GM19239 (cell line): ENCODE measurements around the gene BACH2.
"Not testable (repeated sequence)": the region's sequence is repeated elsewhere in the genome, so short reads cannot be mapped to it uniquely, and the experiment has no call there.

Experiments used
- DNase-seq: peaks from one replicate; pipeline ENCODE4 v3.0.0; 2011; ENCODE audit warnings: low spot score; ENCODE audit not compliant: insufficient read length
- FAIRE-seq: peaks from 2 replicates; lab custom pipeline; 2011; peaks lifted over from hg19 to GRCh38; lab: Jason Lieb, UNC

BACH2 gene

DNA sequence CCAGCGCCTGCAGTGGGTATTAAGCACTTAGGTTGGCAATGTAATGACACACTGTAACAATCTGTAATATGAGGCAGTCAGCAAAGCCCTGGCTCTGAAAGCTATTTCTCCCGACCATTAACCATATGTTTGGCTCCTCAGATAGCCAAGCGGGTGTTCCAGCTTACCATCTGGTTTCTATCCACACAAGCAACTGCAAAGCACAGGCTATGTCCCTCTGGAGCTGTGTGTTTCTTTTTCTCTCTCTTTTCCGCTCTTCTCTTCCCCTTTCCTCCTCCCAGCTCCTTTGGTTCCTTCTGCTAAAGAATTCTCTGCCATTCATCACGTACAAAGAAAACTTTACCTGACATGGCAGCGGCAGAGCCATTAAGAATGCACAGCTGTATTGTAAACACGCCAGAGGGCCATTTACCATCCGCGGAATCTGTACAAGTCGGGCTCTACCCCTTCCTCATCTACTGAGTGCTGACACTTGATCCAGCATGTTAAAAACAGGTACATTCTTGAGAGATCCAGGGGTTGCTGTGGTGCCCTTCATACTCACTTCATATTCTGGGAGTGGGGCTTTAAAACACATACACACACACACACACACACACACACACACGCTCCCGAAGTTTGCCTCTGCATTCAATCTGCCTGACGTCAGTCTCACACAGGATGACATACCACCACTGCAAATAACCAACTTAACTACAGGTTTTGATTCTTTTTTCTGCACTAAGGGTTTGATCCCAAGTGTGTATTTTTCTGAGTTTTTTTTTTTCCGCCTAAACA, 77.2 kb downstream of the BACH2 start:
- FAIRE-seq (no peak), DNase-seq (no peak)

DNA sequence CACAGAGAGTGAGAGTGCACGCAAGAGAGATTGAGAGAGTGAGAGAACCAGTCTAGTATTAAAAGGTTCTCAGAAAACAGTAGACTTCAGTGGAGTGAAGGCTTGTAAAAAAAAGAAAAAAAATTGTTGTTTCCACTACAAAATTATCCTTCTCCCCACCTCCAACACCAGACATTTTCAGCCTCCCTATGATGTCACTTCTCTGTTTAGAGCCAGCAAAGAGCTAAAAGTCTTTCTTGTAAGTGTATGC, 77.8 kb downstream of the BACH2 start:
- DNase-seq (no peak), FAIRE-seq (no peak)

DNA sequence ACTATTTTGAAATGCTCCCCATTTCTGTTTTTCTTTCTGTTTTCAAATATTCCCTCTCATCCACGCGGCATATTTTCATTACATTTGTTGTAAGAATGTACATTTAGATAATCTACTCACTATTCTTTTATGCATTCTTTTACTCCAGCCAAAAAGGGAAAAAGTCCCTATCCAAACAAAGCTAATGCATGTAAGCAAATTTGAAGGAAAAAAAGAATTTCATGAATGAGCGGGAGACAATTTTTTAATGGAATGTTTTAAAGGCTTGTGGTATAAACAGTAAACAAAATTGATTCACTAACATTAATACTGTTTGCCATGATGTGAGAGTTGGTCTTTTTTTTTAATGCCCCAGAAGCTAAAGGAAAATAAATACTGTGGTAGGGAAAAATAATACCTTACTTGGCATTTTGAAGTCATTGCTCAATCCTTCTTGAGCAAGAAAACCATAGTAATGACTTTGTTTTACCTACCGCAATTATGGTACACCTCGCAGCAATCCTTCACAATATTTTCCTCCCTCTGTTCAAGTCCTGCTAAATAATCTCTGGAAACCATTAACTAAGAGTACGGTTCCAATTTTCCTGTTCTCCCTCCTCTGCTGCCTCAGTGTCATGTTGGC, 79.0 kb downstream of the BACH2 start:
- DNase-seq (no peak), FAIRE-seq (no peak)

DNA sequence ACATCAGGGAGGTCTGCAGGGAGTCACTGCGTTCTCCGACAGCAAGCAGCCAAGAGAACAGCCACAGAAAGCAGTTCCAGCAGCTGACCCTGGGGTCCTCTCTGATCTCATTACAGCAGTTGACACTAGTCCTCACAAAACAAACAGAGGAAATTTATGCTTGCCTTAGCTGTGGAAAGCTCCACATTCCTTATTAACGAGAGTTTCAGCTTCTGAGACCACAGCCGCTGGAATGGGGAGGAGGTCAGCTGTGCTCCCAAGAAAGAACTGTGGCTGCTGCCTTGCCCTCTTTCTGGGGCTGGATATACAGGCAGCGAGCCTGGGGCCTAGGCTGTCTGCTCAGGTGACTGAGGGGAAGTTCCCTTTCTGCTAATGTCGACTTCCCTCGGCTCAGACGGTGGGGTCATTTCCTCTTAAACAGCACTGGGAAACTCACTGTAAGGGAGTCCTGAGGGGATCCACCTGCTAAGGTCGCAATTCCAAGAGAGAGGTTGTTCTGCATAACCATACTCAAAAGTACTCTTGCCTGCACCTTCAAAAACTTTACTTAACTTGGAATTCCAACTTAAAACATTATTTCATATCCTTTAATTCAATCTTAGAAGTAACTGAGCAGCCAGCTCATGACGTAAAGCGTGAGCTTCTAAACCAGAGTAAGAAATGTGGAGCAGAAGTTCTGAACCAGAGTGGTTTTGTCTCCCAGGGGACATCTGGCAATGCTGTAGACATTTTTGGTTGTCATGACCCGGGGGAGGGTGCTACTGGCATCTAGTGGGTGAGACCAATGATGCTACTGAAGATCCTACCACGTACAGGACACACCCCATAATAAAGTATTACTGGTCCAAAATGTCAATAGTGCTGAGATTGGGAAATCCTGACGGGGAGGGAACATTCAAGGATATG, 80.3 kb downstream of the BACH2 start:
- FAIRE-seq (peak; percentile 39), DNase-seq (no peak)

DNA sequence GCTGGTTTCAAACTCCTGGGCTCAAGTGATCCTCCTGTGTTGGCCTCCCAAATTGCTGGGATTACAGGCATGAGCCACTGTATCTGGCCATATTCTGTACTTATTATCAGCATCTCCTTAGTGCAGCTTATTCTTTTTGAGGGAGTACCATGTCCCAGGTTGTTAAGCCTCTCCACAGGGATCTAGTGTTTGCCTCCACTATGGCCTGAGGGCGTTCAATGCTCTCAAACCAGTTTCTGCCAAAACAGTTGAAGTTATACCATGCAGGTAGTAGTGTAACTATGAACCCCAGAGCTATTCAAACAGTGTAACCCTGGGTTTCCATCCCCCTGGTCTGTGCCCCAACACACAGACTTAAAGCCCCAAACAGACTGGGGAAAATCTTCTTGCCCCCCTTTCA, 81.7 kb downstream of the BACH2 start:
- no peak for DNase-seq
- no peak for FAIRE-seq

DNA sequence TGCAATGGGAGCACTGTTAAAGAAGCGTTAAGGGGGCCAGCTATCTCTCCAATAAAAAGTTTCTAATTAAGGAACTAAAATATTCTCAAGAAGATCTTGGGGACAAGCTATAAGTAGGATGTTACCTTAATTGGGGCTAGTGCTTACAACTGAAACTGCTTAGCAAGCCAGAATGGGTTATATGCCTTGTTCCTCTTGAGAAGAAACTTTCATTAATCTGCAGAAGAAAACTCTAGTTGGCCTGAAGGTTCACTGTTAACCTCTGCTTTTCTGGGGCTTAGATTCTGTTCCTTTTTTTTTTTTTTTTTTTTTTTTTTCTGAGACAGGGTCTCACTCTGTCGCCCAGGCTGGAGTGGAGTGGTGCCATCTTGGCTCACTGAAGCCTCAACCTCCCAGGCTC, 82.2 kb downstream of the BACH2 start:
- no peak for FAIRE-seq
- DNase-seq = no peak

DNA sequence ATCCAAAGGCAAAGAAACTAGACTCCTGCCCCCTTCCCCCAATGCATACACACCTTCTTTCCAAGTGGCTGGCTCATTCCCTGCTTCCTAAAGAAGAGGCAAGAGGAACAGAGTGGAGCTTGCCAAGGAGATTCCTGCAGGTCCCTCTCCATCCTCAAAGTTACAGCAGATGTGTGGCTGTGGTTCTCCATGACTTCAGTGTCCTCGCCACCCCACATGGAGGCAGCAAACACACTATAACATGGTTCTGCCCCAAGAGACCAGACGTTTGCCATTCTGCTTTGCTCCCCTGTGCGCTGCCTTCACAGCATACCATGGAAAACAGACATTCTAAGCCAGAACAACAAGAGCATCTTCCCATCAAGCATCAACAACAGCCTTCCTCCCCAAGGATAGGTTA, 84.4 kb downstream of the BACH2 start:
- no peak for DNase-seq
- no peak for FAIRE-seq

DNA sequence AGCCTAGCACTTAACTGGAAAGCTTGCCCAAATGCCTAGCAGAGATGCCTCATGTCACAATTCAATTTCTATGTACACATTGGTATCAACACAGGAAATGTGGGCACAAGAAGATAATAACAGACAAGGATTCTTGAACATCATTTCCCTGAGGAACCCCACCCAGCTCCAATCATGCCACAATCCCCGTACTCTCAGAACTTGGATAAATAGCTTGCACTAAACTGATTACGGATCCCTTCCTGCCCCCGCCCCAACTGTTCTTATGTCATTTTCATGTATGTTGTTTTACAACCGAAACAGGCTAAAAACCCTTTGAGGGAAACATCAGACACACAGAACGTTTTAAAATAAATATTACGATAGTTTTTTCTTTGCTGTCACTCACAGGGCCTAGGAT, 87.1 kb downstream of the BACH2 start:
- FAIRE-seq = no peak
- DNase-seq = no peak

DNA sequence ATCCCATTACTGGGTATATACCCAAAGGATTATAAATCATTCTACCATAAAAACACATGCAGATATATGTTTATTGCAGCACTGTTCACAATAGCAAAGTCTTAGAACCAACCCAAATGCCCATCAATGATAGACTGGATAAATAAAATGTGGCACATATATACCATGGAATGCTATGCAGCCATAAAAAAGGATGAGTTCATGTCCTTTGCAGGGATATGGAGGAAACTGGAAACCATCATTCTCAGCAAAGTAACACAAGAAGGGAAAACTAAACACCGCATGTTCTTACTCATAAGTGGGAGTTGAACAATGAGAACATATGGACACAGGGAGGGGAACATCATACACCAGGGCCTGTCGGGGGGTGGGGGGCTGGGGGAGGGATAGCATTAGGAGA, 88.0 kb downstream of the BACH2 start:
- FAIRE-seq, DNase-seq: not testable (repeated sequence)

DNA sequence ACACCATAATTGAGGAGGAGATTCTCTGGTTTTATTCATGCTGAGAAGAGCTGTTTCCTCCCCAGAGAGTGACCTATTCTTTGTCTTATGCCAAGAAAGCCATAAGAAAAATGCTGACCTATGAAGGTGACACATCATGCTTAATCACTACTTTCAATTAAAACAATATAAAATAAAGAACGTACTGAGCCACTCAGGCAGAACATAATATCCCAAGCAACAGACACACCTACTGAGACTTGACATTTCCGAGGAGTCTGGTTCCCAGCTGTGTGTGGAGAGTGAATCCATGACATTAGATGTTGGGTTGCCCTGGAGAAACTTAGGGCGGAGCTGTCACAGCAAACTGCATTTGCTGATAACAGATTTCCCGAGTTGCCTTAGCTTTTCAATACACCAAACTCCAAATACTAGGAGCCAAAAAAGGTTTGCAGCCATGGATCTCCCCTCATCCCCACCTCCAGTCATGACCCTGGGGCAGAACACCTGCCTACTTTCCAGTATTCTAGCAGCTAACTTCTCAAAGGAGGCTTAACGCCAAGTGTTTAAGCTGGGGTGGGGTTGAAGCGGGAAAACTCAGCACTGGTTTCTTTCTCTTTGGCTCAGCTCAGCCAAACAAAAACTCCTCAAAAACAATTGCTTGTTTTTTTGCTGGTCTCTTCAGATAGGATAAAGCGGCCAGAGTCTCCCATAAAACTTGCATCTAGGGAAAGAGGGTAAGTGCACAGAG, 92.2 kb downstream of the BACH2 start:
- DNase-seq (no peak), FAIRE-seq (no peak)

DNA sequence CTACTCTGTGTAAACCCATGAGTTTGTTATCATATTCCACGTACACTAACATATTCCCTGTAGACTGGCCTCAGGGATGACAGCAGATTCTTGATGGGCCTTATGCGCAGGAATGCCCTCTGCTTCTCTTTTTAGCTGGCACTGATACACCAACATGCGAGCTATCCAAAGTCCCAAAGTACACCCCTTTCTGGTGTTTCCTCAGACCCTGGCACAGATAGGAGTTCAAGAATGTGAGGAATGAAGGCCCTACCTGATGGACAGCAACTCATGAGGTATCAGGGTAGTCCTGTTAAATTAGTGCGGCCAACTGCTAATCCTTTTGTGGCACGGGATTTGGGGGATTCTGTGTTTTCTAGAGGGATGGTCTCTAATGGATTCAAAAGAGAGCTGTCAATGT, 93.0 kb downstream of the BACH2 start:
- DNase-seq = no peak
- no peak for FAIRE-seq

DNA sequence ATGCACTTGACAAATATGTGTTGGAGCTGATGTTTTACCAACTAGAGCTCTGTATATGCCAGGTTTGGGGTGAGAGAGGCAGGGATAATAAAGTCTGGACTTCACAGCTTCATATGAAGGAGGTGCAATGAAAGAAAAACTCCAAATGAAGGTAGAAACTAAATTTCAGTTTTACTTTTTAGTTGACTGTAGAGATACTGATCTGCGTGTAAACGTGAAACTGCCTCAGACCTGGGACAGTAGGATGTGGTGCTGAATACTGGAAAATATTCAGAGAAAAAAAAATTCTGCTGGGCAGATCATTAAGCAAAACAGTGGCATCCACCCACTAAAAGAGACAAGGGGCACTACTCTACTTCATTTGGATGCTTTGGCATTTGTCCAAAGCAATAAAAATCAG, 94.5 kb downstream of the BACH2 start:
- DNase-seq (no peak), FAIRE-seq (no peak)

DNA sequence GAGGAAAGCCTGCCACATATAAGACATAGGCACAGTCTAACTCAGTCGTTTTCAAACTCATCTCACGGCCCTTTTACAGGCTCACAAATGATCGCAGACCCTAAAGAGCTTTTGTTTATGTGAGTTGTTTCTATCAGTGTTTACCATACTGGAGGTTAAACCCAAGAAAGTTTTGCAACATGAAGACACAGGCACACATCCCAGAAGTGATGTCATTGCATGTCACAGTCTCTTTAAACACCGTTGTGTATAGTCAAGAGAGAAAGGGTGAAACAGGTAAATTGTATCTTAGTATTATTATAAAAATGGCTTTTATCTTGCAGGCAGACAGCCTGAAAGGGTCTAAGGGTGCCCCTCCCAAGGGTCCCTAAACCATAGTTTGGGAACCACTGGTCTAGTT, 96.7 kb downstream of the BACH2 start:
- FAIRE-seq (no peak), DNase-seq (no peak)

DNA sequence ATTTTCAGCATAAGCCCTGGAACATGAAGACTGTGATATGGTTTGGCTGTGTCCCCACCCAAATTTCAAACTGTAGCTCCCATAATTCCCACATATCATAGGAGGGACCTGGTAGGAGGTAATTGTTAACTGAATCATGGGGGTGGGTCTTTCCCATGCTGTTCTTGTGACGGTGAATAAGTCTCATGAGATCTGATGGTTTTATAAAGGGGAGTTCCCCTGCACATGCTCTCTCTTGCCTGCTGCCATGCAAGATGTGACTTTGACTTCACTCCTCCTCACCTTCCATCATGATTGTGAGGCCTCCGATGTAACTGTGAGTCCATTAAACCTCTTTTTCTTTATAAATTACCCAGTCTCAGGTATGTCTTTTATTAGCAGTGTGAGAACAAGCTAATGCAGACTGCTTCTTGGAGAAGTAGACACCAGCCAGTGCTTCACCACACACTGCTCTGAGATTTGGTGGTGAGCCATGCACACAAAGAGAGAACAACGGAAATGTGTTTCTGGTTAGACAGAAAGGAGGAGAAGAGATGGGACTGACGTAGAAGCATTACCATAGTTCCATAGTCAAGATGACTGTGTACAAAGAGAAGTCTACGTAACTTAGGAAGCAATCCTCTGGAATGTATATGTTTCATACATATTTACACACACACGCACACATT, 97.8 kb downstream of the BACH2 start:
- FAIRE-seq (no peak), DNase-seq (no peak)

DNA sequence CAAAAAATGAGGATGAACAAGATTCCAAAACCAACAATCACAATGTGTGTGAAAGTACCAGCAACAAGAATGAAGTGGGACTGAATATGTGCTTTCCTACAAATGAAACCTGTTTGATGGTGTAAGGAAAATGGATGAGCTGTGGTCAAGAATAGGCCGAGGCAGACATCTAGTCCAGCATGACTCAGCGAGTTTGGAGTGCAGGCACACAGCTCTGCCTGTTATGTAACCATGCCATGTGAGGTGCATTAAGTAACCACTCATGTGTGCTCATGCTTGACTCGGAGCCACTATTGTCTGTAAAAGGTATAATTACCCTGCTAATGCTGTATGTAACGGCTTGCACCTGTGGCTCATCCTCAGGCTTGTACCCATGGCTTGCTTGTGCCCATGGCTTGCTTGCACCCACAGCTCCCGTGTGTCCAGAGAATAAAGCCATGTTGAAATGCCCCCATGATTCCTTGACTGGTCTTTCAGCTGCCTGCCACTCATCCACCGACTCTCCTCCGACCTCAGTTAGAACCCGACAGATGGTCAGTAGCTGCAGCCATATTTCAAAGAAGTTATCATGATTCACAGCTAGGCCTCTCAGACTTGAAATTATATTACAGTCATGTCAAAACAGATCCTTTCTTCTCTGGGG, 98.7 kb downstream of the BACH2 start:
- no peak for FAIRE-seq
- no peak for DNase-seq

DNA sequence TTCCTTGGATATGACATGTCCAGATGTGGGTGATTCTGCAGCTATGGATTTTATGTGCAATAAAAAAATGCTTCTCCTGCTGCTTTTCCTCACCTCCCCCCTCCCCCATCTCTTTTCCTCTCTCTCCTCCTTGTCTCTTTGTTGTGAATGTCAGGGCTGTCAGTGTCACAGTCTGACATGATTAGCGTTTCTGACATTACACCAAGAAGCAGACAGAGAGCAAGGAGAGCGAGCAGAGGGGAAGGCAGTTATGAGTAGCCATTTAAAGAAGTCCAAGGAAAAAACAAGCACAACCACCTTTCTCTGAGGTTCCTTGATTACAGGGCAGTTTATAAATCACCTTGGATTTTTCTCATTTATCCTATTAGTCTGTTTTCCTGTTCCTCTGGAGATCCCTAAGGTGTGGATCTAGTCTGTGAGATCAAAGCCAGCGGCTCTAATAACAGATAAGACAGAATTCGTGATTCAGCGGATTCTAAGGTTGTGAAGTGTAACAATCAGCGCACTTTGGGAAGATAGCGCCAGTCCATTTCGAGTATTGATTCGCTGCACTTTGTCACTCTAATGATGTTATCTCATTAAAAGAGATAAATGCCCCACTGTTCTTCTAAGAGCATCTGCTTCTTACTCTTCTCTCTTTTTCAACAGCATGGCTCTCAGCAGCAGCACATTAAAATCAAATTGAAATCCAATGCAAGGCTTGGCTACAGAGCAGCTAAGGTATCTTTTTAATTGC, 101.4 kb downstream of the BACH2 start:
- FAIRE-seq (no peak), DNase-seq (no peak)

DNA sequence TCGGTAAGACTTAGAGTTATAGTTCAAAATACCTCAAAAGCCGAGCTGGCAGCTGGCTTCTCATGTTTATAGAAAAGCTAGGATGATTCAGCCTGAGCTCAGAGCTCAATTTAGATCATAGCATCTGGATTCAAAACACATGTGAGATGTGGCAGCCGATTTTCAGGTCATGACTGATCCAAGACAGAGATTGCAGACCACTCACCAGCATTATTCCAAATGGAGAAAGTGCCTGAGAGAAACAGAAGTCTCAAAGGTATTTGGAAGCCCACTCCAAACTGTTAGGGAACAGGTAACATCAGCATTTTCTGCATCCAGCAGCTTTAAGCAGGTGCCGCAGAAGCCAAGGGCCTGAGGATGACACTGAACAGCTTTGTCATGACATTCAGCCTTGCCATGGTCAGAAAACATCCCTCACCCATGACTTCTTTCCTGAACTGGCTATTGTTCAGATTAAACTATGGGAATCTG, 102.2 kb downstream of the BACH2 start:
- no peak for DNase-seq
- no peak for FAIRE-seq

DNA sequence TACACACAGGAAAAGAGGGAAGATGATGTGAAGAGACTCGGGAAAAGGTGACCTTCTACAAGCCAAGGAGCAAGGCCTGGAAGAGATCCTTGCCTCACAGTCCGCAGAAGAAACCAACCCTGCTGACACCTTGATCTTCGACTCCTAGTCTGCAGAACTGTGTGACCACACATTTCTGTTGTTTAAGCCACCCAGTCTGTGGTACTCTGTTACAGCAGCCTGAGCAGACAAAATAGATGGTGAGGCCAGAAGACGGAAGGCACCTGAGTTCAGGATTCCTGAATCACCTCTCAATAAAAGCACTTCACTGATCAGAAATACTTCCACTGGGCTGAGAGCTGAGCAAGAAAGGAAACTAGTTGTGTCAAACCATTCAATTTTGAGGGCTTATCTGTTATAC, 103.3 kb downstream of the BACH2 start:
- FAIRE-seq (no peak), DNase-seq (no peak)

DNA sequence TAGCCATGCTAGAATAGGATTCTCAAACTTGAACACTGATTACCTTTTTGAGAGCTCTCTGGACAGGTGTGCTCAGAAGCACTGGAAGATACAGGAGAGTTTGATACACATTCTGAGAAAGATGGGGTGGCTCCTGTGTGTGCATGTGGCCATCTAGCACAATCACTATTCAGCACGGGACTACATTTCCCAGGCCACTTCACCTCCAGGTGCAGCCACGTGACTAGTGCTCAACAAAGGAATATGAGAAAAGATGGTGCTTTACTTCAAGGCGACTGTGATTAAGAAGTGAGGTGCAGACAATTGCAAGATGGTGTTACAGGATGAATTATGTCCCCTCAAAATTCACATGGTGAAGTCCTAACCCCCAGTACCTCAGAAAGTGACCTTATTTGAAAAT, 103.8 kb downstream of the BACH2 start:
- DNase-seq (no peak), FAIRE-seq (no peak)
